ENCODE data around the gene GCAT.
"Not testable (repeated sequence)": the region's sequence is repeated elsewhere in the genome, so short reads cannot be mapped to it uniquely, and the experiment has no call there.

The GCAT gene

GRCh38 chr22:37790234-37790633 is 17.5 kb upstream of the GCAT start:
- ChIA-PET CTCF (interaction anchor here (9.0 kb wide), 1 partner anchor 147 kb away, joined by 131 read pairs; no protein-coding TSS in a partner anchor), POLR2A (no interaction called here)
- no peak for DNase-seq (ENCODE audit: low read depth, low spot score)
- no peak overlapping the region for H3K4me3 ChIP-seq (ENCODE audit: low read depth, low read length)
- no peak for TF ChIP-seq CTCF (IDR thresholded peaks at IDR 0.05; ENCODE audit: insufficient read depth, low read length, missing control alignments)

- no peak overlapping the region for H3K4me3 ChIP-seq (ENCODE audit: low read depth, low read length)
- no peak for TF ChIP-seq CTCF (IDR thresholded peaks at IDR 0.05; ENCODE audit: insufficient read depth, low read length, missing control alignments)
- DNase-seq (ENCODE audit: low read depth, low spot score) = no peak
- ChIA-PET CTCF (interaction anchor here (0.8 to 9.0 kb wide), 23 partner anchors 9 to 187 kb away, joined by 3 to 131 read pairs (median 6); partner anchors contain the start of genes GGA1 and NOL12), POLR2A (interaction anchor here (1.9 kb wide), 1 partner anchor 9 kb away, joined by 4 read pairs; no protein-coding TSS in a partner anchor)
Observed at GRCh38 chr22:37792494-37792893, 15.2 kb upstream of the GCAT start.

GRCh38 chr22:37794376-37794775 is 13.4 kb upstream of the GCAT start:
- TF ChIP-seq CTCF (IDR thresholded peaks at IDR 0.05; ENCODE audit: insufficient read depth, low read length, missing control alignments) = no peak
- POLR2A ChIA-PET = interaction anchor here (1.0 kb wide), 1 partner anchor 11 kb away, joined by 4 read pairs; a partner anchor contains a TSS
- DNase-seq (ENCODE audit: low read depth, low spot score) = no peak
- CTCF ChIA-PET = interaction anchor here (0.9 to 9.0 kb wide), 3 partner anchors 144 to 187 kb away, joined by 3 to 131 read pairs (median 16); partner anchors contain the start of gene GGA1
- H3K4me3 ChIP-seq (ENCODE audit: low read depth, low read length) = no peak overlapping the region

- ChIA-PET CTCF (interaction anchor here (0.6 to 9.0 kb wide), 3 partner anchors 14 to 193 kb away, joined by 3 to 131 read pairs (median 10); no protein-coding TSS in a partner anchor), POLR2A (interaction anchor here (1.0 kb wide), 1 partner anchor 9 kb away, joined by 6 read pairs; a partner anchor contains a TSS)
- no peak for TF ChIP-seq CTCF (IDR thresholded peaks at IDR 0.05; ENCODE audit: insufficient read depth, low read length, missing control alignments)
- DNase-seq (ENCODE audit: low read depth, low spot score) = no peak
- no peak overlapping the region for H3K4me3 ChIP-seq (ENCODE audit: low read depth, low read length)
Observed at GRCh38 chr22:37796079-37796478, 11.7 kb upstream of the GCAT start.

GRCh38 chr22:37797259-37797658 is 10.5 kb upstream of the GCAT start:
- CTCF ChIA-PET = interaction anchor here (2.6 kb wide), 1 partner anchor 15 kb away, joined by 10 read pairs; no protein-coding TSS in a partner anchor
- DNase-seq (ENCODE audit: low read depth, low spot score); H3K4me3 ChIP-seq (ENCODE audit: low read depth, low read length); POLR2A ChIA-PET: not testable (repeated sequence)

GRCh38 chr22:37797874-37798500 is 9.7 kb upstream of the GCAT start:
- ChIA-PET CTCF (interaction anchor here (1.0 kb wide), 1 partner anchor 155 kb away, joined by 4 read pairs; no protein-coding TSS in a partner anchor), POLR2A (no interaction called here)
- TF ChIP-seq CTCF (IDR thresholded peaks at IDR 0.05; ENCODE audit: insufficient read depth, low read length, missing control alignments) = no peak

GRCh38 chr22:37799979-37800378 is 7.8 kb upstream of the GCAT start:
- H3K4me3 ChIP-seq (ENCODE audit: low read depth, low read length); POLR2A ChIA-PET; DNase-seq (ENCODE audit: low read depth, low spot score): not testable (repeated sequence)
- CTCF ChIA-PET = interaction anchor here (1.2 kb wide), 1 partner anchor 119 kb away, joined by 3 read pairs; no protein-coding TSS in a partner anchor

More at GRCh38 chr22:37797874-37798500, 9.7 kb upstream of the GCAT start:
- DNase-seq (ENCODE audit: low read depth, low spot score) = no peak
- no peak overlapping the region for H3K4me3 ChIP-seq (ENCODE audit: low read depth, low read length)
